Measurements from ENCODE around the gene RAET1L.
"Not testable (repeated sequence)": the region's sequence is repeated elsewhere in the genome, so short reads cannot be mapped to it uniquely, and the experiment has no call there.

RAET1L gene

DNA sequence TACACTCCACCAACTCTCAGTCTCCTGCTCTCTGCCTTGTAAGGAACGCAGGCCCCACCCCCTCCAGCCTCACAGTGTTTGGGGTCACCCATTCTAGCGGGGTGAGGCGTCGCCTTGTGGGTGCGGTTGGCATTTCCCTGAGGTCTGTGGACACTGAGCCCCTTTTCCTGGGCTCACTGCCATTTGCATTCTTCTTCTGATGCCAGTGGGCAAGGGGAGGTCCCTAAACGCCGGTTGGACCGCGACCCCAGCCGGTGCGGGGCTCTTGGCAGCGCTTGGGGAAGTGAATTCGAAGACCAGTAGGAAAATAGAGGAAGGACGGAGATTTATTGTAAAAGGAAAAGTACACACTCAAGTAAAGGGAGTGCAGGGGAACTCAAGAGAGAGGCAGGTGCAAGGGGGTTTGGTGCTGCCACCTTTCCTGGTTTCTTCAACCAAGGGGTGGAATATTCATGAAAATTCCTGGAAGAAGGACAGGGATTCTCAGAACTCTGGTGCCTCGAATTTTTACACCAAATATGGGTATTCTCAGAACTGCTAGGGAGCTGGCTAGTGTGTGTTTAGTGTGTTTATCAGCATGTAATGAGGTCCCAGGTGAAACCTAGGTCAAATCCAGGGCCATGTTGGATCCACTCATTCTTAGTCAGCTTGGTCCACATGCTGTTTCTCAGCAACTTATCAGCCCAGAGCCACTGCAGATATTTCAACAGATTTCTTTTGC is 9.9 kb downstream of the RAET1L start:
- not testable (repeated sequence) for DNase-seq

GRCh38 chr6:150014623-150015280 is 10.6 kb downstream of the RAET1L start:
- DNase-seq: not testable (repeated sequence)

GRCh38 chr6:150013785-150014622 is 11.3 kb downstream of the RAET1L start:
- not testable (repeated sequence) for DNase-seq

- not testable (repeated sequence) for DNase-seq
Measured at GRCh38 chr6:150012846-150013784, 12.2 kb downstream of the RAET1L start.

DNA sequence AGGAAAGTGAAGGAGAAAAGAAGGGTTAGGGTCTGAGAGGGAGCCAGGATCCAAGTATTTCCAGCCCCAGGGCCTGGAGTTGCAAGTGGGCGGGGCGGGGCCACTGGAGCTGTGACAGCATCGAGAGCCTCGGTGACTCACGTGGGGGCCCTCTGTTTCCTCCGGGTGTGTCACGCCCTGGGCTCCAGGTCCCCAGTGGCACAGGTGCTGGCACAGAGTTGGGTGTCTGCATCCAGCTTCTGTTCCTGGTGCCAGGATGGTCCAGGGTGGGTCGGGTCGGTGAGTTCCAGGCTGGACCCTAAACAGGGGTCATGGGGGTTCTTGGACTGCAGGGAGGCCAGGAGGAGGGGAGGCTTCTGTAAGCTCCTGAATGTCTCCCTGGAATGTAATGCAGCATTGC is 16.7 kb downstream of the RAET1L start:
- no peak for DNase-seq

DNA sequence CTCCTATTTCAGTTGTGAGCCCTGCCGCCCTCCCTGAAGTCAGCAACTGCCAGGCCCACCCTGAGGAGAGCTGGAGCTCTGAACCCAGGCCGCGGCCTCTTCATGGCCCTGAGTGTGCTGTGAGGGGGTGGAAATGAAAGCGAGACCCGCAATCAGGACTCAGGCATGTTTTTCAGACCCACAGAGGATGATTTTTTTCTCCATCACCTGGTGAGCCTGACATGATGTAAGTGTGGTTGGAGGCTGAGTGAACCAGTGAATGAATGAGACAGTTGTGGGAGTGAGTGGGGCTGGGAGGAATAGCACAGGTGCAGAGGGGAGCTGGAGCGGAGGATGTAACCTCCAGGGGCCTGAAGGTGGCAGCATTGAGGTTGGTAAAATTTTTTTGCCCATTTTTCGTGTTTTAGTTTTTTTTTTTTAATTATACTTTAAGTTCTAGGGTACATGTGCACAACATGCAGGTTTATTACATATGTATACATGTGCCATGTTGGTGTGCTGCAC is 18.3 kb downstream of the RAET1L start:
- peak; percentile 36 for DNase-seq

GRCh38 chr6:150005761-150006651 is 19.3 kb downstream of the RAET1L start:
- DNase-seq: no peak

DNA sequence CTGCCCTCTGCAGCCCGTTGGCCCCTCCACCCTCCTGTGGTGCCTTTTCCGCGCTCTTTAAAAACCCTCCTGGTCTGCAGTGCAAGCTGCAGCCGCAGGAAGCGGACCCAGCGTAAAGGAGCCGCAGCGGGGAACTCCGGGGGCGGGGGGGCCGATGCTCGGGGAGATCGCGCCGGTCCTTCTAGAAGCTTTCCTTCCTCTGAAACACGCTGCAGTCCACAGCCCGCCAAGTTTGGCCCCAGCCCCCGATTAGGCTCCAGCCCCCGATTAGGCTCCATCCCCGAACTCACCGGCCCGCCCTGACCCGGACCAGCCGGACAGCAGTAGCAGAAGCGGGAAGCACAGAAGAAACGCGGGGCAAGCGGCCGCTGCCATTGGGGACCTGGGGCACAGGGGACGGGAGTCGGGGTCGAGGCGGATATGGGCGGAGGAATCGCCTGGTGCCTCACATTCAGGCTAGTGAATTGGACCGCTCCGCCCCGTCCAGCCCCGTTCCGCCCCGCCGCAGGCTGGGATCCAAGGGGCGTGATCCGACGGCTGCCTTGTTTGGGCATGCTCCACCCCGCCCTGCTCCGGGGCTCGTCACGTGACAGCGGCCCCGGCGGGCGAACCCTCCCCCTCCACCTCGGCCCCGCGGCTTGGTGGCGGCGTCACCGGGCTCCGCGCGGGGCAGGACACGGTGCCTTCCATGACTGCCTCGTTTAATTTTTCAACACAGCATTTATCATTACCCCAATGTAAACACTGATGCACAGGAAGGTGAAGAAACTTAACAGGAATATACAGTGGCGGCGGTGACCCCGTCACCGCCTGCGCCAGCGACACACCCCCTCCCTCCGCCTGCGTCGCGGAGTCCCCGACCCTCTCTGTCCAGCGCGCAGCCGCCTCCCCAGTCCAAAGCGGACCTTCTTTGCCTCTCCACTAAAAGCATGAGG is 20.3 kb downstream of the RAET1L start:
- DNase-seq: peak; percentile 96

GRCh38 chr6:150004101-150004782 is 21.1 kb downstream of the RAET1L start:
- DNase-seq: no peak

DNA sequence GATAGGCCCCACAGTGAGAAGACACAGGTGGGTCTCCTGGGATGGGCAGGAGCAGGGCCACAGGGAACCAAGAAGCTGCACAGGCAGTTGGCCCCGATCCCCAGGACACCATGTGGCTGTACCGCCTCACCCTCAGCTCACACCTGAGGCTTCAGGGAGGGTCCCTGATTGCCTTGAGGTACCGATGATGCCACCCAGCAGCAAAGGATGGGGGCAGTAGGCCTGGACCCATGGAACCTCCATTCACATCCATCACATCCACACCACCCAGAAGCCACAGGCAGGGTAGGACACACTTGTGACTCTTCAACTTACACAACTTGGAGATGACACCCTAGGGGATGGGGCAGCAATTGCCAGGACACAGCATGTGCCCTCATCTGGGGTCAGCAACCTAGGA is 21.7 kb downstream of the RAET1L start:
- DNase-seq: not testable (repeated sequence)

DNA sequence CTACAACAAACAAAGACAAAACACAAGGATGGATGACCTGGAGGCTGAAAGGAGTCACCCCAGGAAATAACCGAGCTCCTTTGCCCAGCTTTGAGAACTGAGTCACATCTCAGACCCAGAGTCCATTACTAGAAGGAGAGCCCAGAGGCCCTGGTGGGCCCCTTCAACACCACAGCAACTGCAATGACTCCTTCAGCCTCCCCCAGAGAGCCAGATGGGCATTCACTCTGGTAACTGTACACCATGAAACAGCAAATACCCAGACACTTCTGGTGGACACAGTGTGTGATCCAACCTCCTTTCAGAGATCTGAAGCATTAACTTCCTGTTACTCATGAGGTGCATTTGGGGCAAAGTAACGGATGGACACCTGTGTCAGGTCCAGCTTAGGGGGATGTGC is 22.6 kb downstream of the RAET1L start:
- no peak for DNase-seq

- no peak for DNase-seq
Measured at GRCh38 chr6:150001295-150002008, 23.9 kb downstream of the RAET1L start.

DNA sequence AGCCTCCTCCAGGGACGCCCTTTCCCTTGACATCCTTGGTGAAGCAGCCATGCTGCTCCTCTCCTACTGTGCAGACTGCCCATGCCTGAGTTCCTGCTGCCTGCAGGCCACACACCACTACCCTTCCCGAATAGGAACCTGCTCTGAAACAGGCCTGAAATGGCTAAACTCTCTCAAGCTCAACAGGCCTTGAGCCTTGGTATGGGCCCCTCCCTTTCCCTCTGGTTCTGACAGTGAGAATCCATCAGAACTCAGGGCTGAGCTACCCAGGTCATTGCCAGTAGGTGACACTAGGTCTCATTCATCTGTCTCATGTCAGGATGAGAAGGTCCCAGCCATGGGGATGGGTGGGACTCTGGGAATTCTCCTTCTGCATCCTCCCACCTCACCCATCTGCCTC is 25.7 kb downstream of the RAET1L start:
- no peak for DNase-seq

DNA sequence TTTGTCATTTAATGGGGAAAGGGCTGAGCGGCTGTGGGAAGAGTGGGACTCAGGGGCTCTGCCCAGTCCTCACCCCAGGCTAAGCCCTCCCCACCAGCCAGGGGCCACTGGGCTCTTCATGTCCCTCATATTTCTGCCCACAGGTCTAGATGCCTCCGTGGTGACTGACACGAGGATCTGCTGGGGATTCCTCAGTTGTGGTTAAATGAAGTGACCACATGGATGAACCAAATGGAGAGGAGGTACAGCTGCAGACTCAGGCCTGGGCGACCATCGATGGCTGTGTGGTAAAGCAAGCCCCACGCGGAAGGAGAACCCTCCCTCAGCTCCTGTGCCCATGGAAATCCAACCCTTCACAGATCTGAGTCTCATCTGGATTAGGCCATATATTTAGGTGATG is 29.4 kb downstream of the RAET1L start:
- DNase-seq: no peak

DNA sequence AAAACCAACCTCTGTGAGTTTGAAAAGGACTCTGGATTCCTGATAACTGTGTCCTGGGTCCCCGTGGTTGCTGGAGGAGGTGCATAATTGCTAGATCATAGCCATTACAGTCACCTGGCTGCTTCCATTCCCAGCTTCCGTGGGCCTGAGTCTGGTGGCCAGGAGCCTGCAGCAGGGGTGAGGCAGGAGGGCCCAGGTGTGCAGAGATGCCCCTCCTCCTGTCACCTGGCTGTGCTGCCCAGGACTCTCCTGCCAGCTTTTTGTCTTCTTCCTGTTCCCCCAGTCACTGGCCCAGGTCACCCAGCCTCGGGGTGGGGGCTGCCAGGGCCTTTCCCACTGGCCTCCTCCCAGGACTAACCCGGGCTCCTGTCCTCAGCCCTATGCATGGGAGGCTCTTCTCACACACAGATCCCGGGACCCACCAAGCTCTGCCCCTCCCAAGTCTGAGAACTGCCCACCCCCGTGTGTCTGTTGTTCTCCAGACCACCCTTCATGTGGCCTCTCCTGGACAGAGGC is 30.0 kb downstream of the RAET1L start:
- no peak for DNase-seq

GRCh38 chr6:149991838-149992237 is 33.5 kb downstream of the RAET1L start:
- no peak for DNase-seq

GRCh38 chr6:149991472-149991795 is 33.9 kb downstream of the RAET1L start:
- DNase-seq: not testable (repeated sequence)

DNA sequence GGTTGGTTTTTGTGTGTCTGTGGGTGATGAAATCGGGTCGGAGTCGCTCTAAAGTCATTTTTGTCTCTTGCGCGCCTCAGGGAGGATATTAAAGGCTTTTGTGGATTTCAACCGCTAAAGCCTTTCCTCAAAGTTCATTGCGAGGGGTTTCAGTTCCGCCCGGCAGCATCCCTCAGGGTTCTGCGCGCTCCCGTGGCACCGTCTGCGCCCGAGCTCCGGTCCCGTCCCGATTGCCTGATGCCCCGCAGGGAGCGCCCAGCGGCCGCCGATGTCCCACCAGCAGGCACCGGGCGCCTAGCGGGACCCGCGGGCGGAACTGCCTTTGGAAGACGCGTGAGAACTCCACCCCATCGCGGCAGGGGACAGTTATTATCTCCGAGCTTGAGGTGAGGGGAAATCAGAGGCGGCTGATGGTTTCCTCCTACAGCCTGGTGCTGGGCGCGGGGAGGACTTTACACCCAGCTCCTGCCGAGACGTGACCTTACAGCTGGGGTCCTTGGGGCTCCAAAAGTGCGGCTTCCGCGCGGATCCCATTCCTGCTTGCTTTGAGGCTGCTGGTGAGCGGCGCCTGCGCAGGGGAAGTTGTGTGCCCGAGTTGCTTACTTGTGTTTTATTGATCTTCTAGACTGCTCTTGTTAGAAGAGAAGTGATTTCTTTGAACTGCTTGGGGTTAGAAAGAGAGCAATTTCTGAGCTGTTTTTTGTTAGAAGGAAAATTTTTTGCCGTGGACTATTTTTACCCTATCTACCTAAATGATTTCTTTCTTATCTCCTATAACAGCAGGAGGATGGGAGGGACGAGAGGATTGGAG is 34.5 kb downstream of the RAET1L start:
- no peak for DNase-seq
